KBM-7 (cell line): ENCODE data around the gene CORO7.
"Not testable (repeated sequence)": the region's sequence is repeated elsewhere in the genome, so short reads cannot be mapped to it uniquely, and the experiment has no call there.

ENCODE experiments used
- DNase-seq: peaks from one replicate; pipeline ENCODE4 v3.0.0-alpha.2; 2015
- in situ Hi-C: fragments of 300-500 bp; cut with MboI; formaldehyde crosslinking; loops from 2 replicates; pipeline ENCODE4 v1.14.3; 2020; ENCODE audit warnings: low sequenced_read_pairs, low pct_unique_long_range_greater_than_20kb, mixed read lengths

Gene CORO7

GRCh38 chr16:4345836-4346781, 70.3 kb downstream of the CORO7 start:
- in situ Hi-C loops = no loop called here
- no peak for DNase-seq

- in situ Hi-C loops = no loop called here
- no peak for DNase-seq
Observed at GRCh38 chr16:4344983-4345835, 71.2 kb downstream of the CORO7 start.

- DNase-seq, in situ Hi-C loops: not testable (repeated sequence)
Observed at GRCh38 chr16:4344300-4344982, 72.0 kb downstream of the CORO7 start.

- in situ Hi-C loops = no loop called here
- no peak for DNase-seq
Observed at GRCh38 chr16:4342866-4343744, 73.3 kb downstream of the CORO7 start.

- no peak for DNase-seq
- in situ Hi-C loops = no loop called here
Observed at GRCh38 chr16:4341250-4341649, 75.1 kb downstream of the CORO7 start.

- in situ Hi-C loops = no loop called here
- no peak for DNase-seq
Observed at GRCh38 chr16:4340443-4340842, 76.0 kb downstream of the CORO7 start.

GRCh38 chr16:4339909-4340308, 76.5 kb downstream of the CORO7 start:
- in situ Hi-C loops = no loop called here
- DNase-seq = no peak

- DNase-seq = no peak
- in situ Hi-C loops = no loop called here
Observed at GRCh38 chr16:4339455-4339854, 76.9 kb downstream of the CORO7 start.

GRCh38 chr16:4338712-4339299, 77.6 kb downstream of the CORO7 start:
- in situ Hi-C loops = no loop called here
- no peak for DNase-seq

- DNase-seq = no peak
- in situ Hi-C loops = no loop called here
Observed at GRCh38 chr16:4338125-4338582, 78.2 kb downstream of the CORO7 start.

- in situ Hi-C loops = no loop called here
- no peak for DNase-seq
Observed at GRCh38 chr16:4337540-4338088, 78.8 kb downstream of the CORO7 start.

- in situ Hi-C loops = no loop called here
- DNase-seq = no peak
Observed at GRCh38 chr16:4336701-4337539, 79.5 kb downstream of the CORO7 start.

GRCh38 chr16:4334724-4335495, 81.5 kb downstream of the CORO7 start:
- no peak for DNase-seq
- in situ Hi-C loops = no loop called here

- in situ Hi-C loops, DNase-seq: not testable (repeated sequence)
Observed at GRCh38 chr16:4333714-4334113, 82.7 kb downstream of the CORO7 start.

GRCh38 chr16:4333308-4333638, 83.1 kb downstream of the CORO7 start:
- no peak for DNase-seq
- in situ Hi-C loops = no loop called here

- DNase-seq = no peak
- in situ Hi-C loops = no loop called here
Observed at GRCh38 chr16:4332623-4333307, 83.6 kb downstream of the CORO7 start.
